ENCODE data around the gene CEP295NL. TPM values are rescaled to one million over a fixed set of nuclear protein-coding genes. Genes with fewer than 3 reads are reported as not detected.

Gene CEP295NL
- total and polyA plus RNA-seq, 2 of the 13 experiments (the other 11 are each of a cell fraction or from before 2014, with no cell fraction given) = not detected

GRCh38 chr17:78852709-78853121 lies 50.3 kb downstream of the CEP295NL start (continued):
- TF ChIP-seq DZIP1 (CRISPR knock-in tag; IDR thresholded peaks at IDR 0.05) = 0 out of 2 replicates have a peak, but pooled peaks have one; percentile 23
- no peak for TF ChIP-seq TFE3 (CRISPR knock-in tag; IDR thresholded peaks at IDR 0.05)
- TF ChIP-seq KMT2A (CRISPR knock-in tag; IDR thresholded peaks at IDR 0.05) = no peak
- TF ChIP-seq BORCS8-MEF2B (CRISPR knock-in tag; IDR thresholded peaks at IDR 0.05) = no peak
- TF ChIP-seq MEIS1 (CRISPR knock-in tag; IDR thresholded peaks at IDR 0.05; ENCODE audit: borderline replicate concordance) = no peak
- TF ChIP-seq HMGXB4 (CRISPR knock-in tag; IDR thresholded peaks at IDR 0.05; ENCODE audit: borderline replicate concordance in 1 of 2, low read depth in 1 of 2) = peak in 1 of 2 experiments; percentile 30; a peak in 1 of 4 replicates
- no peak for TF ChIP-seq MAZ (IDR thresholded peaks at IDR 0.05; ENCODE audit: borderline replicate concordance, low read depth, low read length)
- peak; percentile 49; the same call in 1 of the 2 replicates for TF ChIP-seq MAZ (CRISPR knock-in tag; IDR thresholded peaks at IDR 0.05; ENCODE audit: low read depth)
- TF ChIP-seq RELA (CRISPR knock-in tag; IDR thresholded peaks at IDR 0.05) = no peak
- no peak for TF ChIP-seq STAT6 (CRISPR knock-in tag; IDR thresholded peaks at IDR 0.05; ENCODE audit: borderline replicate concordance)
- no peak for TF ChIP-seq ATF1 (CRISPR knock-in tag; IDR thresholded peaks at IDR 0.05)
- no peak for TF ChIP-seq GATA4 (IDR thresholded peaks at IDR 0.05; ENCODE audit: borderline replicate concordance, low read depth)
- TF ChIP-seq ZNF337 (CRISPR knock-in tag; IDR thresholded peaks at IDR 0.05; ENCODE audit: borderline replicate concordance, low read depth) = no peak
- TF ChIP-seq PHF21A (CRISPR knock-in tag; IDR thresholded peaks at IDR 0.05) = no peak
- no peak for TF ChIP-seq SMAD9 (CRISPR knock-in tag; IDR thresholded peaks at IDR 0.05)
- TF ChIP-seq NFATC3 (CRISPR knock-in tag; IDR thresholded peaks at IDR 0.05) = no peak
- no peak for TF ChIP-seq ZNF234 (CRISPR knock-in tag; conservative IDR thresholded peaks at IDR 0.05)
- no peak for TF ChIP-seq EHMT2 (IDR thresholded peaks at IDR 0.05; ENCODE audit: borderline replicate concordance, low read depth, low read length)
- TF ChIP-seq BRCA1 (CRISPR knock-in tag; IDR thresholded peaks at IDR 0.05) = no peak
- TF ChIP-seq RAD21 (CRISPR knock-in tag; IDR thresholded peaks at IDR 0.05) = peak; percentile 76
- TF ChIP-seq ZSCAN12 (CRISPR knock-in tag; IDR thresholded peaks at IDR 0.05) = no peak

Measured in HepG2 (cell line).